HFFc6 (cell line): ENCODE data around the gene SCG3. TPM values are rescaled to one million over a fixed set of nuclear protein-coding genes. Genes with fewer than 3 reads are reported as not detected.
"Not testable (repeated sequence)": the region's sequence is repeated elsewhere in the genome, so short reads cannot be mapped to it uniquely, and the experiment has no call there.

ENCODE experiments used
- DNase-seq: peaks from one replicate; pipeline ENCODE4 v3.0.0-alpha.2; 2018
- H3K27ac Mint-ChIP-seq: 2 replicates; pipeline ENCODE4 v1.8.0; 2020; ENCODE audit warnings: mild to moderate bottlenecking, mixed read lengths
- H3K27me3 Mint-ChIP-seq: 2 replicates; pipeline ENCODE4 v1.8.0; 2021; ENCODE audit warnings: mild to moderate bottlenecking, moderate library complexity, mixed read lengths; ENCODE audit not compliant: insufficient read depth
- H3K36me3 Mint-ChIP-seq: 2 replicates; pipeline ENCODE4 v1.8.0; 2021; ENCODE audit warnings: low read depth, mixed read lengths
- H3K4me1 Mint-ChIP-seq: 2 replicates; pipeline ENCODE4 v1.8.0; 2020; ENCODE audit warnings: low read depth, mixed read lengths
- H3K4me3 Mint-ChIP-seq: 2 replicates; pipeline ENCODE4 v1.8.0; 2020; ENCODE audit warnings: mild to moderate bottlenecking, moderate library complexity, mixed read lengths
- H3K9me3 Mint-ChIP-seq: 2 replicates; pipeline ENCODE4 v1.8.0; 2020; ENCODE audit warnings: mild to moderate bottlenecking, mixed read lengths
- CTCF ChIP-seq: fragments of 200-600 bp; sonication (generic); IDR thresholded peaks from 2 replicates; pipeline ENCODE4 v1.5.0; 2021; ENCODE audit warnings: antibody characterized with exemption, mild to moderate bottlenecking
- total RNA-seq, 6 experiments: library from RNA; stranded (reverse); fragmentation: NEBNext Ultra II Directional; extraction: Animal tissue kit (Norgen Biotek cat#: 25700); gene quantifications; 2 replicates in 1 of 6; 3 replicates in 5 of 6; pipeline ENCODE4 v1.2.3, GENCODE V29; 2021

The SCG3 gene
- total RNA-seq, 6 experiments from 2014 or later: not detected

DNA sequence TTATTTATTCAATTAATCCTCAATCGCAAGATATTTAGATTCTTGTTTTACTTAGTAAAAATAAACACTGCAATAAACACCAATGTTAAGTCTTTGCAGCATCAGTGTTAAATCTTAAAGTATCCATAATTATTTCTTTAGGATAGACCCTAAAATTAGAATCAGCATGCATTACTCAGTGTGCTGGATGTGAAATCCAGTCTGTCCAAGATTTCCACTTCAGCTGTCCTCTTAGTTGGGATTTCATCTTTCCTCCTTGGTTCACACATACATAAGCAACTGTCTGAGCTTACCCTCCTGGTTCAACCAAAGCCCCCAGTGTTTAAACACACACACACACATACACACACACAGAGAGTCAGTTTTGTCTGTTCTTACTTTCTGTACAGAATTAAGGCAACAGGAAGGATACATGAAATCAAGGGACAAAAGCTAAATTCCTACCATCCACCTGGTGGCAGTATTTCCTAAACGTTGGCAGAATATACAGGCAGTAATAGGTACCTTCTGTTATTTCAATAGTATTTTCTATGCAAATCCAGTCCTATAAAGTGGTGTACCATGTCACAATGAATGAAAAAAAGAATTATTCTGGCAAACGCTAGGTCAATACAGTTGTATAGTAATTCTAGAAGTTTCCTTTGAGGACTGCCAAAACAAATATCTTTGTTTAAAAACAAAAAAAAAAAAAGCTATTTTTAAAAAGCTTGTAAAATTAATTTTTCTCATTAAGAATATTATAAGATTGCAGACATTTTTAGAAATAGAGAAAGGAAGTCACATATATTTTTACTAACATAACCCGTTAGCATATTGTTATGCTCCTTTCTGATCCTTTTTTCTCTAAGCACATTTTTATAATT is 31.4 kb upstream of the SCG3 start:
- H3K4me1 Mint-ChIP-seq: peaks cover 7% of the 10 kb centered on the region
- no peak overlapping the region for H3K4me3 Mint-ChIP-seq
- DNase-seq: peak; percentile 71
- peaks cover 9% of the 10 kb centered on the region for H3K27me3 Mint-ChIP-seq
- H3K27ac Mint-ChIP-seq: no peak overlapping the region
- no peaks in the 10 kb centered on the region for H3K9me3 Mint-ChIP-seq
- peak; percentile 89 for TF ChIP-seq CTCF
- no peaks in the 10 kb centered on the region for H3K36me3 Mint-ChIP-seq

- TF ChIP-seq CTCF: no peak
- Mint-ChIP-seq H3K27ac (no peak overlapping the region), H3K36me3 (no peaks in the 10 kb centered on the region), H3K4me3 (no peak overlapping the region), H3K27me3 (peaks cover 8% of the 10 kb centered on the region), H3K9me3 (no peaks in the 10 kb centered on the region), H3K4me1 (peaks cover 4% of the 10 kb centered on the region)
- DNase-seq: no peak
Measured at GRCh38 chr15:51652084-51652668, 29.1 kb upstream of the SCG3 start.

DNA sequence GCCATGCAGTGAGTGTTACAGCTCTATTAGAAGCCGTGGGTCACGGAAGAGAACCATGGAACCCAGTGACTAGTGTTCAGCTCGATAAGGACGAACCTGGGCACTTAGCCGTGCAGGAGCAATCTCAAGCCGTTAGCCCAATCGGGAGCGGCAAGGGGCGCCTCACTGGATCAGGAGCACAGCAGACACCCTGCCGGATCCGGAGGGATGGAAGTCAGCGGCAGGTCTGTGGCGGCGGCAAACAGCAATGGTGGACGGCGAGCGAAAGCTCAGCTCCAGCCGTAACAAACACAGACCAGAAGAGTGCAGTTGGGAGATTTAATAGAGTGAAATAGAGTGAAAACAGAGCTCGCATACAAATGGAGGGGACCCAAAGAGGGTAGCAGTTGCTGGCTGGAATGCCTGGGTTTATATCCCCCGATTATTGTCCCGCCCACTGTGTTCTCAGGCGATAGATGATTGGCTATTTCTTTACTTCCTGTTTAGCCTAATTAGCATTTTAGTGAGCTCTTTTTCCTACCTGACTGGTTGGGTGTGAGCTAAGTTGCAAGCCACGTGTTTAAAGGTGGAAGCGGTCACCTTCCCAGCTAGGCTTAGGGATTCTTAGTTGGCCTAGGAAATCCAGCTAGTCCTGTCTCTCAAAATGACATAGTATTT is 25.8 kb upstream of the SCG3 start:
- not testable (repeated sequence) for H3K4me3 Mint-ChIP-seq, H3K9me3 Mint-ChIP-seq, H3K4me1 Mint-ChIP-seq, H3K27me3 Mint-ChIP-seq, H3K36me3 Mint-ChIP-seq, H3K27ac Mint-ChIP-seq, DNase-seq

GRCh38 chr15:51658664-51659063 is 22.6 kb upstream of the SCG3 start:
- no peak for DNase-seq
- TF ChIP-seq CTCF: no peak
- Mint-ChIP-seq H3K27me3 (peaks cover 7% of the 10 kb centered on the region), H3K27ac (no peak overlapping the region), H3K4me1 (no peaks in the 10 kb centered on the region), H3K36me3 (no peaks in the 10 kb centered on the region), H3K9me3 (no peaks in the 10 kb centered on the region), H3K4me3 (no peak overlapping the region)

DNA sequence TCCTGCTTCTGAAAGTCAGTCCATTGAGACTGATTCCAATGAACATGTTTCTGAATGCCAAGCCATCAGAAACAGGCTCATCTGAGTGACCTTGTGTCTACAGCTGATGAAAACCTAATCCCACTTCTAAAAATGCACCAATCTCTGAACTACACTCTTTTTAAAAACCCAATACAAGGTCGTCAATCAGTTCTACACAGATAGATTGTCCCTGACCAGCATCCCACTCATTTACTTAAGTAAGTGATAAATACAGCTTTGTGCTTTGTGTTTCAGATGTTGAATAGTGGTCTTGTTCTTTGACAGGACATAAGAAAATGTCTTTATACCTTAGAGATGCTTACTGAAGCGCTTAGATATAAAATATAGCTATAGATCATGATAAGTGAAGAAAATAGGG is 20.2 kb upstream of the SCG3 start:
- H3K27ac Mint-ChIP-seq: no peak overlapping the region
- no peak overlapping the region for H3K4me3 Mint-ChIP-seq
- no peak for TF ChIP-seq CTCF
- peaks cover 9% of the 10 kb centered on the region for H3K27me3 Mint-ChIP-seq
- H3K36me3 Mint-ChIP-seq: no peaks in the 10 kb centered on the region
- DNase-seq: no peak
- no peaks in the 10 kb centered on the region for H3K4me1 Mint-ChIP-seq
- H3K9me3 Mint-ChIP-seq: no peaks in the 10 kb centered on the region

GRCh38 chr15:51667478-51667877 is 13.8 kb upstream of the SCG3 start:
- H3K36me3 Mint-ChIP-seq: no peaks in the 10 kb centered on the region

More at GRCh38 chr15:51667478-51667877, 13.8 kb upstream of the SCG3 start:
- no peak for TF ChIP-seq CTCF
- no peak for DNase-seq
- Mint-ChIP-seq H3K9me3 (no peaks in the 10 kb centered on the region), H3K27me3 (peaks cover 15% of the 10 kb centered on the region), H3K4me3 (no peak overlapping the region), H3K27ac (no peak overlapping the region), H3K4me1 (peaks cover under 1% of the 10 kb centered on the region; the same call in 1 of the 2 replicates)
